Skin epidermis (tissue), 12 donors: ENCODE data around the gene KLF5.
"Not testable (repeated sequence)": the region's sequence is repeated elsewhere in the genome, so short reads cannot be mapped to it uniquely, and the experiment has no call there.

ENCODE experiments used
- H3K27ac ChIP-seq, 21 experiments: fragments of 200-600 bp; sonication (generic) in 11 of 21; one replicate each; pipeline ENCODE4 v1.5.0; 2020; ENCODE audit warnings: mild to moderate bottlenecking in 3 of 21, inconsistent platforms in 2 of 21, moderate library complexity in 2 of 21
- H3K4me3 ChIP-seq, 7 experiments: fragments of 200-600 bp; sonication (generic) in 2 of 7; one replicate each; pipeline ENCODE4 v1.5.0; 2020; ENCODE audit warnings: inconsistent platforms in 2 of 7, mild to moderate bottlenecking in 2 of 7, moderate library complexity in 1 of 7

Gene KLF5

DNA sequence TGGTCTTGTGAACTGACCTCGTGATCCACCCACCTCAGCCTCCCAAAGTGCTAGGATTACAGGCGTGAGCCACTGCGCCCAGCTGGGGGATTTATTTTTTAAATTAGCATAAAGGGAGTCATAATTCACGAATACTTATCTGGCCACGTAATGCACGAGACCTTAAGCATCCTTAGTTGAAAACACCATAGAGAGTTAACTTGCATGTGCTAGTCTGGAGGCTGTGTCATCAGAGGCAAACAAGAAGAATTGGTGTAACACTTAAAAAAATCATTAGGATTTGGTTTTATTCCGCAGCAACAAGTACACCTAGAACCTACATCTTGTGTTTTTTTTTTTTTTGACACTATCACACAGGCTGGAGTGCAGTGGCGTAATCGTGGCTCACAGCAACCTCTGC lies 19.1 kb downstream of the KLF5 start:
- Histone ChIP-seq H3K27ac (no peak overlapping the region), H3K4me3 (no peak overlapping the region)

DNA sequence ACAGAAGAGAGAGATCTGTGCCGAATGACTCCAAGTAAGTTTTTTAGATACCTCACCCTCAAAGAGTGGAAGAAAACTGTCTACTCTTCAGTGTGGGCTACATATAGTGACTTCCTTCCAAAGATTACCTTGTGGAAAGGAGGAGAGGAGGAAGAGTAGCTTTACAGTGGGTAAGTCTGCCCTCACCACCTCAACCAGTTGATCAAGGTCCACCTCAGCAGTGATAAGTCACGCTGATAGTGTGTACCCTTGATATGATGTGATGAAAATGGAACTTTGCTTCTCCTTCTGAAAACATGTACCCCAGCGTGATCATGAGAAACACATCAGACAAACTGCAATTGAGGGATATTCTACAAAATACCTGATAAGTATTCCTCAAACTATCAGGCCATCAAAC lies 20.6 kb downstream of the KLF5 start:
- no peak overlapping the region for H3K27ac ChIP-seq
- H3K4me3 ChIP-seq: no peak overlapping the region

DNA sequence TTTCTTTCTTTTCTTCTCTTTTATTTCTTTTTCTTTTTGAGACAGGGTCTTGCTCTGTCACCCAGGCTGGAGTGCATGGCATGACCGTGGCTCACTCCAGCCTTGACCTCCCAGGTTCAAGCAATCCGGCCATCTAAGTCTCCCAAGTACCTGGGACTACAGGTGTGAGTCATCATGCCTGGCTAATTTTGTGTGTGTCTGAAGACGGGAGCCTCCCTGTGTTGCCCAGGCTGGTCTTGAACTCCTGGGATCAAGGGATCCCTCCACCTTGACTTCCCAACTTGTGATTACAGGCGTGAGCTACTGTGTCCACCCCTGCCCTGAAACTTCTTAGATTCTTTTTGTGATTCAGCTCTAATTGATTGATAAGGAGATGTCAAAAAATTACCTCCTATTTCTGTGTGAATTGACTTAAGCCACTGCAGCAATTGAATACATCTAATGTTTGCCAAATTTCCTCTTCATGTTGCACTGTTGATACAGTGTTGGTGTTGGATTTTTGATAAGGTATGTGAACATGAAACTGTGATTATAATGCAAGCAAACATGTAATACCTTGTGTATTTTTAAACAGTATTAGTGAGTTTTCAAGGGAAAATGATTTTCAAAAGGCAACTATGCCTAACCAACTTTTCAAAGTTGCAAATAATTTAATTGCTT lies 22.6 kb downstream of the KLF5 start:
- H3K27ac ChIP-seq: no peak overlapping the region

DNA sequence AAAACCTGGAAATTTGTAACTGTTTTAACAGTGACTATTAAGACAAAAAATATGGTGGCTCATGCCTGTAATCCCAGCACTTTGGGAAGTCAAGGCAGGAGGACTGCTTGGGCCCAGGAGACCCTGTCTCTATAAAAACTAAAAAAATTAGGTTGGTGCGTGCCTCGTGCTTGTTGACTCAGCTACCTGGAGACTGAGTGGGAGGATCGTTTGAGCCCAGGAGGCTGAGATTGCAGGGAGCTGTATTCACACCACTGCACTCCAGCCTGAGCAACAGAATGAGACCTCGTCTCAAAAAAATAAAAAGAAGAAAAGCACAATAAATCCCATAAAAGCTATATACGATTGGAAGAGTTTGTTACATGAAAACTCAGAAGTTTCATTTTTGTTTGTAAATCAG lies 23.7 kb downstream of the KLF5 start:
- no peak overlapping the region for H3K27ac ChIP-seq
- no peak overlapping the region for H3K4me3 ChIP-seq

More for the DNA sequence above, 22.6 kb downstream of the KLF5 start:
- H3K4me3 ChIP-seq: no peak overlapping the region

DNA sequence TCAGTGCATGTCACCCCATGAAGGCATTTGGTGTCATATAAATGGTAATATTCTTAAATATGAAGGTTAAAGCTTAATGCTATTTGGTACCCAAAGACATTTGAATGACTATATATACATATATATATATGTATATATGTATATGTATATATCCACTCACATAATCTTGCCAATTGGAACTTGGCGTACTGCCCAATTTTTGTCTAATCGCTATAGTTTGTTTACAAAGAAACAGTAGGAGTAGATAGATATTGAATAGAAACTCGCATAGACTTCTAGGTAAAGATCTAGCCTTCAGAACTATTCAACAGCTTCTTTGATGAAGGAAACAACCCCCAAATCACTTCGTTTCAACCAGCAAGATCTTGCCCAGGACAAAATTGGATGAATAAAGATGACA lies 24.1 kb downstream of the KLF5 start:
- H3K27ac ChIP-seq: no peak overlapping the region
- no peak overlapping the region for H3K4me3 ChIP-seq

DNA sequence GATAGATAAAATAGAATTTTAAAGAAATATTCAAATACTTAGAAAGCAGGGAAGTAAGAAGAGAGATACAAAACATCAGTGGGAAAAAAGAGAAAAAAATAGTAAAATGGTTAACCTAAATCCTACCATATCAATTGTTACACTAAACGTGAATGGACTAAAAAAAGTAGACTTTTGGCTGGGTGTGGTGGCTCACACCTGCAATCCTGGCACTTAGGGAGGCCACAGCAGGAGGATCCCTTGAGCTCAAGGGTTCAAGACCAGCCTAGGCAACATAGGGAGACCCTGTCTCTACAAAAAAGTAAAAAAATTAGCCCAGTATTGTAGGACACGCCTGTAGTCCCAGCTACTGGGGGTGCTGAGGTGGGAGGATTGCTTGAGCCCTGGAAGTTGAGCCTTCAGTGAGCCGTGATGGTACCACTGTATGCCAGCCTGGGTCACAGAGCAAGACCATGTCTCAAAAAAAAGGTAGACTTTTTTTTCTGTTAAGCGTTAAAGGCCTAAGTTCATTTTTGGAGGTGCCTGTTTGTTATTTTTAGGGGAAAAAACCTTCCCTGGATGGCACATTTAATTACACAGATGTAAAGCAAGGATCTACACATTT lies 29.6 kb downstream of the KLF5 start:
- no peak overlapping the region for H3K4me3 ChIP-seq
- no peak overlapping the region for H3K27ac ChIP-seq

DNA sequence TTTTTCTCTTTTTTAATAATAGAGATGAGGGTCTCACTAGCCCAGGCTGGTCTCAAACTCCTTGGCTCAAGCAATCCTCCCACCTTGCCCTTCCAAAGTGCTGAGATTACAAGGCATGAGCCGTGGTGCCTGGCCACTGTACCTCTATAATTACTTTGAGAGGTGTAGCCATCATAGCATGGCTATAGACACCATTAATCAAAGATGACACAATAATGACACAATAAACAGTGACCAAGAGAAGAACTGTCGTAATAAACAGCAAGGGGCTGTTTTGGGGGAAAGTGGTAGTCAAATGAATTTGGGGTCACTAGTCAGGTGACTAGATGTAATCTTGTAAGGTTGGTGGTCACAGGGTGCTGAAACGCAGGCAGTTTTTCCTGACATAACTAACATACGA lies 30.4 kb downstream of the KLF5 start:
- Histone ChIP-seq H3K27ac (no peak overlapping the region), H3K4me3 (no peak overlapping the region)

DNA sequence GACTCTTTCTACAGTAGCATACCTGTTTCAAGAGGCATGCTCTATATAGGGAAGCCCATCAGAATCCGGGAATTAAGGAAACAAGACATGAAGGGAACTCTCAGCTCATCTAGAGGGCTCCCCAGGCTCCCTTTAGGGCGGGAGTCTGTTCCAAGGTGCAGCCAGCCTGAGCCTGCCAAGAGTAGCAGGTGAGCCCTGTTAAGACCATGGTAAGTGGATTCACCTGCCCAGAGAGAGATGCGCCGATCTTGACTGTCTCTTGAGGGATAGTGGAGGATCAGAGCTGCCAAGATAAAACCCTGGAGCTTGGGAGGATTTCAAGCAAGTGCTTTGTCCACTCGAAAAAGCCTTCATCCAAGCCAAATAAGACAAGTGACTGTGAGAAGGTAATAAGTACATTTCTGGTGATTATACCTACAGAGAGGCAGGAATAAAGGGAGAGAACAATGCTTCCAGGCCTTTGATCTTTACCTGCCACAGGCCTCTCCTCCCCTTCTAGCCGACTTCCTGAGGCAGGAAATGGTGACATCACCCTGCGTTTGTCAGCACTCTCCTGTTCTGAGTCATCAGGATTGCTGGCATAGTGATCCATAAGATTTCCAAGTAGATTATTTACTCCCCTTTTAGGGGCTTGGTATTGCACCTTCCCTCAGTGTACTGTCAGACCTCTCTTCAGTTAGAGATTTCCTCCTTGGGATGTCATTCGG lies 31.5 kb downstream of the KLF5 start:
- Histone ChIP-seq H3K27ac (peak overlapping the region in 14 of 21 experiments; percentile 2 to 75 (median 38)), H3K4me3 (no peak overlapping the region)

DNA sequence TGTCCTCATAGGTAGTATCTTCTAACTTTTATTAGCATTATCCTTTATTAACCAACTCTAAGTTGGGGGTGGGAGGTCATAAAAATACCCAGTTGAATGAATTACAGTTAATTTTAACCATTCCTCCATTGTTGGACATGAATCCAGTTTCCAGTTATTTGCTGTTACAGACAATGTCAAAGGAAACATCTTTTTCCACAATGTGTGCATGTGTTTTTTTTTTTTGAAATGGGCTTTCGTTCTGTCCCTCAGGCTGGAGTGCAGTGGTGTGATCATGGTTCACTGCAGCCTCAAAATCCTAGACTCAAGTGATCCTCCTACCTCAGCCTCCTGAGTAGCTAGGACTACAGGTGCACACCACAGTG lies 32.0 kb downstream of the KLF5 start:
- Histone ChIP-seq H3K27ac (peak overlapping the region in 1 of 21 experiments; percentile 5), H3K4me3 (no peak overlapping the region)

DNA sequence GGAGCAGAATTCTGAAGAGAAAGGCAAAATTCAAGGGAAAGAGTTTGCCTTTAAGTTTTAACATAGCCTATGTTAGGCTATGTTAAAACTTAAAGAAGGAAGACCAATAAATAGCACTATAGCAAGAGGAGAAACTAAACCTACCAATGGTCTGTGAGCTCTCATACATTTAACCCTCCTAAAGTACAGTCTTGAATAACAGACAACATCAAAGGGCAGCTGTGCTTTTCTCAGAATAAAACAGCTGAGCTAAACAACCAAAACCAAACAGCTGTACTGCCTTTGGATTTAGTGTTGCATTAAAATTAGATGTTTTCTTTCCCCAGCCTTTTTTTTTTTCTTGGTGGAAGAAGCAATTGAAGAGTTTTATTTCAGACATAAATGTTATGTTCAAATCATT lies 34.0 kb downstream of the KLF5 start:
- H3K27ac ChIP-seq: no peak overlapping the region
- H3K4me3 ChIP-seq: no peak overlapping the region

DNA sequence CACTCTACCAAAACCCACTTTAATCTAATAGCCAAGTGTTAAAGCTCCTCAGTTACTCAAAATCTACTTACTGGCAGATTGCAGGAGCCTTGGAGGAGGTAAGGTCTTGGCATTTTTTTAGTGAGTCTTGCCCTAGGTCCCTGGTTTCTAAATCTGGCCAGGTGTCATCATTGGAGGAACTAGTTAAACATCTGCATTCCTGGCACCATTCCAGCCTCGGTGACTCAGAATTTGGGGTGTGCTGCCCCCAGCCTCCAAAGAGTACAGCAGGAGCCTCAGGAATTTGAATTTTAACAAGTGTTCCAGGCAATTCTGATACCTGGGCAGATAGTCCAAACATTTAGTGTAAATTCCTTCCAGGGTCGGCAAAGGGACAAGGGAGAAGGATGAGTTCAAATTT lies 37.4 kb downstream of the KLF5 start:
- no peak overlapping the region for H3K4me3 ChIP-seq
- no peak overlapping the region for H3K27ac ChIP-seq

DNA sequence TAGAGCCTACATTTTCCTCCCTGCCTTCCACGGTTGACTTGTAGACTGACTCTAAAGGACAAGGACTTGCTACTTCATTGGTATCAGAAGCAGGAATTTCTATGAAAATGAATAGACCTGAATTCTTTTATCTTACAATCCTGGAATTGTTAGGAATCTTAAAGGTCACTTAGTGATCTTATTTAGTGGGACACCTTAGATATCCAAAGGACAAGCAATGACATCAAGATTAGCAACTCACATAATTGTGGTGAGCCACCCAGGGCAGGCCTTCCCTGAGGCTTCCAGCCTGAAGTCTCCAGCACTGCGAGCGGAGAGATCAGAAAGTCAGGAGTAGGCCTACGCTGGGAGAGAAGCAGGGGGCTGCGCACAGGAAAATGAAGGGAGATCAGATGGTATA lies 37.8 kb downstream of the KLF5 start:
- H3K27ac ChIP-seq: no peak overlapping the region
- H3K4me3 ChIP-seq: no peak overlapping the region

DNA sequence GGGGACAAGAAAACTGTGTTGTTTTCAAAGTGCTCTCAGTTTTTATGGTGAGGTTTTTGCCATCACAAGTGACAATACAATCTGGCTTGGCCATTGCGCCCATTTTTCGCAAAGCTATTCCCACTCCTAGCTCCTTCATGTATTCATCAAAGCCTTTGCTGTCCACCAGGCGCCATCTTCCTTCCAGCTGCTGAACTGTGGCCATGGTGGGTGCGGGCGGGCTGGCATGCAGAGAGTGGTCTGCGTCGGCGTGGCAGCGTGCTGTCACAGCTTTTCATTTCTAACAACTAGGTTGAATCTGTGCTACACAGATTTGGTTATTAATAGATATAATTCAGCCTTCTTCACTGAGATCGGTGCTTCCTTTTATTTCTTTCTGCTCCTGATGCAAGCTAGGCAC lies 42.0 kb downstream of the KLF5 start:
- not testable (repeated sequence) for H3K4me3 ChIP-seq, H3K27ac ChIP-seq

DNA sequence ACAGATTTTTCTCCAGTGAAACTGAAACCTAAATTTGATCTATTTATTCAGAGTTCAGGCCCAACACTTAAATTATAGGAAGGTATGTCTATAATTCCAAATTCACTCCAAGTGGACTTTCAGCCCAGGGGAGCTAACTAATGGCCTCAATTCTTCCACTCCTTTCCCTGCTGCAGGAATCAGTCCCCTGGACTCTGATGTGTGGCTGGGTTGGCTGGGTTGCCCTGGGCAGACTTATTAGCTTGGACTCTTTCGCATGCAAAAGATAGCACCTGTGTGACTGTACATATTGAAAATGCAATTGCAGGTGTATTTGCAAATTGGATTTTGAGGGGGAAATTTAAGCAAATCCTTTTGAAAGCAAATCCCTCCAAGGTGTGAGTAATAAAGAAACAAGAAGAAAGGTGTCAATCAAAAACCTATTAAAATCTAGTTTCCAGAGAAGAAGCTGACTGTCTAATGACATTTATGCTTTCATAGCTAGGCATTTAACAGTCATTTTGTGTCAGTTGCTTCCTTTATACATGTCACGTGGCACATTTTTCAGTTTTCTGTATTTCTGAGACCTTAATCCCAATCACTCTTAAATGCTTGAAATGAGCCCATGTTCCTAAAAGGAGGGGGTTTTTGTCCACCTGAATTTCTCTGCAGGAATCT lies 42.7 kb downstream of the KLF5 start:
- H3K4me3 ChIP-seq: no peak overlapping the region
- H3K27ac ChIP-seq: no peak overlapping the region

DNA sequence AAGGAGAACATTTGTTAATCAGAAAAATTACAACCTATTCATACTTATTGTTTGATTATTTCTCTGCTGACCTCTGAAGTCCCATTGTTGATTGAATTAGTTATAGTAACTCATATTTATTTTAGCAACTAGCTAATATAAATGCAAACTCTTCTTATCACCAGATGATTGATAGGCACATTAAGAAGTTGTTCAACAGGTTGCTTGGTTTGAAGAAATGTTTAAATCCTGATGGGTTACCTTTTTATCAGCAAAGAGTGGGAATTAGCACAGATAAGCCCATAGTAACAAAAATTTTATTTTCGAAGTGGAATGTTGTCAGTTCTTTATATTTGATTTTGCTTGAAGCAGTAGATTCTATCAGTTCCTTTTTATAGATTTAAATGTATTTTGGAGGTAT lies 44.4 kb downstream of the KLF5 start:
- Histone ChIP-seq H3K27ac (no peak overlapping the region), H3K4me3 (no peak overlapping the region)

DNA sequence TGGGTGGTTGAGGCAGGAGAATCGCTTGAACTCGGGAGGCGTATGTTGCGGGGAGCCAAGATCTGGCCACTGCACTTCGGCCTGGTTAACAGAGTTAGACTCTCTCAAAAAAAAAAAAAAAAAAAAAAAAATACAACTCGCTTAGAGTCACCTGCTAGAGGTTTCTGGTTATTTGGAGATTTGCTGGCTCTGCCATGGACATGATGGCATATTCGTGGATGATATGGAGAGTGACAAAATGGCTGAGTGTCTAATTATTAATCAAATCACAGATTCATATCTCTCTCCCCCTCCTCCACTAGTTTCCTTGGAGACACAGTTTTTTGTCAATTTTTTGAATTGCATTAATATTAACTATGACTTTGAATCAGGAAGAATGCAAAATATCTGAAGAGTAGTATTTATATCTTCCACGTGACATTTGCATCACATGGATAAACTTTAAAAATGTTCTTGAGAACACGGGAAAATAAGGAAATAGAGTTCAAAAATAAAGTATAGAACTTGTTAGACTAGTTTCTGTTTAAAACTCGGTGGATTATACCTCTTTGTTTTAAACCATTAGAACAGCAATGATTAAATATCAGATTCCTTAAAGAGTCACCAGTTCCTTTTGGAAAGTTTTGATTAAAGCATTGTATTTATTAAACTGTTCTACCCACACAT lies 47.8 kb downstream of the KLF5 start:
- no peak overlapping the region for H3K27ac ChIP-seq
- H3K4me3 ChIP-seq: no peak overlapping the region

DNA sequence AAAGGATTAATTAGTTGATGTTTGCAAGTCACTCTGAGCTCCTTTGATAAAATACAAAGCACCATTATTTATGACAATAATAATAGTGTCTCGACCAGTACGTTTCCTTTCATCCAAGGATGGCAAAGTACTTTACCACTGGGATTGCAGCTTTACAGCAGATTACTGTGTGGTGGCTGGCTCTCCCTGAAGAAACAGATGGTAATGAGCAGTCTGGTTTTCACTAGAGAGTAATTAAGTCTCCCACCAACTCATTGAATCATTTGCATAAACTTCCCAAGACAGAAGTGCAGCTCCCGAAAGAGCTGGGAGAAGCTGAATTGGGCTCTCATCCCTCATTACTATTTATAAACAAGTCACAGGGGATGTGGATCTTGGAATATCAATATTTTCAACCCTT lies 48.7 kb downstream of the KLF5 start:
- Histone ChIP-seq H3K27ac (no peak overlapping the region), H3K4me3 (no peak overlapping the region)

DNA sequence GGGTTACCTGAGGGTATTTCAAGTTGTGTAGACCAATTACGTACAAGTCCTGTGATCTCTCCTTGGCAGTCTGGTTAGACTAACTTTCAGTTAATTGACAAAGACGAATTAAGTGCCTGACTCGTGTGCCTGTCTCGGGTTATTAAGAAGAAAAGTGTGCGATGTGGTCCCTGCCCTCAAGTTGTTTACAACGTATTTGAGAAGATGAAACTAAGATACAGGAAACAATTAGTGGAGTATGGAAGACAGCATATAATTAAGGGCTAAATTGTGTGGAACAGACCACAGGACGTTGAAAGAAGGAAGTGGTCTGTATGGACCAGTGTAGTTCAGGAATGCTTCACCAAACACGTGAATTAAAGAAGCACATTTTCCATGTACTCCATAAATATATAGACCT lies 49.2 kb downstream of the KLF5 start:
- H3K4me3 ChIP-seq: no peak overlapping the region
- H3K27ac ChIP-seq: no peak overlapping the region

DNA sequence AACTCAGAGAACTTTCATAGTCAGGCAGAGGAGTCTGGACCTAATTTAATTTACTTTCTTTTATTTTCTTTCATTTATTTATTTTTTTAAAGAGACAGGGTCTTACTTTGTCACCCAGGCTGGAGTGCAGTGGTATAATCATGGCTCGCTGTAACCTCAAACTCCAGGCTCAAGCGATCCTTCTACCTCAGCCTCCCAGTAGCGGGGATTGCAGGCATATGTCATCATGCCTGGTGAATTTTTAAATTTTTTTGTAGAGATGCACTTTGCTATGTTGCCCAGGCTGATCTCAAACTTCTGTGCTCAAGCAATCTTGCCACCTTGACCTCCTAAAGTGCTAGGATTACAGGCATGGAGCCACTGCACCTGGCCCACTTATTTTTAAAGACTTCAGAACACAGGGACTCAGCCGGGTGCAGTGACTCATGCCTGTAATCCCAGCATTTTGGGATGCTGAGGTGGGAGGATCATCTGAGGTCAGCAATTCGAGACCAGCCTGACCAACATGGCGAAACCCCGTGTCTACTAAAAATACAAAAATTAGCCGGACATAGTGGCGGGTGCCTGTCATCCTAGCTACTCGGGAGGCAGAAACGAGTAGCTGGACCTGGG lies 50.6 kb downstream of the KLF5 start:
- no peak overlapping the region for H3K27ac ChIP-seq
- H3K4me3 ChIP-seq: no peak overlapping the region

DNA sequence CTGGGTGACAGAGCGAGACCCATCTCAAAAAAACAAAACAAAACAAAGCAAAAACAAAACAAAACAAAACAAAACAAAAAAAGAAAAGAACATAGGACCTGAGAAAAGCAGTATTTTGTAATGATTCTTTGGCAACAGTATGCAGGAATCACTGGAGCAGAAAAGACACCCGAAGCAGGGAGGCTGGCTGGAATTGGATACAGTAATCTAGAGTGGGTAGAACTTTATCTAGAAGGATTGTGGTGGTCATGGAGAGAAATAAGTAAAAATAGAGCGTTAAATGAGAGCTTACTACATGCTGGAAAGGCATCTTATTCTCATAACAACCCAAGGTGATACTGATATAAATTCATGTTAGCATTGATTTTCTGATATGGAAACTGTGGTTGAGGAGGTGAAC lies 51.2 kb downstream of the KLF5 start:
- H3K27ac ChIP-seq: no peak overlapping the region

More for the DNA sequence above, 51.2 kb downstream of the KLF5 start:
- no peak overlapping the region for H3K4me3 ChIP-seq
